DND-41 (cell line): ENCODE results near the gene CD1D.
"Not testable (repeated sequence)": the region's sequence is repeated elsewhere in the genome, so short reads cannot be mapped to it uniquely, and the experiment has no call there.

Experiments
- ATAC-seq: fragments of 200-7000 bp; cut with Tn5 transposase; 3 replicates; pipeline ENCODE4 v1.9.1; 2021; ENCODE audit warnings: low read depth; ENCODE audit not compliant: insufficient read depth
- DNase-seq: peaks from one replicate; pipeline ENCODE4 v3.0.0-alpha.2; 2020
- H2AFZ ChIP-seq: 2 replicates; pipeline ENCODE4 v1.6.0; 2012; ENCODE audit warnings: low read depth, low read length
- H3K27ac ChIP-seq: 2 replicates; pipeline ENCODE4 v1.5.1; 2012; ENCODE audit warnings: low read length, inconsistent platforms
- H3K27me3 ChIP-seq: fragments of 200-600 bp; sonication (generic); 2 replicates; pipeline ENCODE4 v1.6.0; 2012; ENCODE audit warnings: low read length, mild to moderate bottlenecking, inconsistent platforms; ENCODE audit not compliant: insufficient read depth, poor library complexity
- H3K36me3 ChIP-seq: 2 replicates; pipeline ENCODE4 v1.5.1; 2012; ENCODE audit warnings: low read length, inconsistent platforms; ENCODE audit not compliant: insufficient read depth
- H3K4me1 ChIP-seq: 2 replicates; pipeline ENCODE4 v1.5.1; 2012; ENCODE audit warnings: mild to moderate bottlenecking, low read length; ENCODE audit not compliant: insufficient read depth
- H3K4me2 ChIP-seq: 2 replicates; pipeline ENCODE4 v1.6.0; 2012; ENCODE audit warnings: mild to moderate bottlenecking, moderate library complexity, low read length, inconsistent platforms; ENCODE audit not compliant: insufficient read depth
- H3K4me3 ChIP-seq, 2 experiments: fragments of 200-600 bp in 1 of 2; shearing (Covaris generic) in 1 of 2; 2 replicates each; pipeline ENCODE4 v1.5.1; 2012 to 2016; ENCODE audit warnings: inconsistent platforms in 2 of 2, low read length in 2 of 2, mild to moderate bottlenecking in 2 of 2, low read depth in 1 of 2, moderate library complexity in 1 of 2
- H3K79me2 ChIP-seq: 2 replicates; pipeline ENCODE4 v1.6.0; 2012; ENCODE audit warnings: low read length, inconsistent platforms; ENCODE audit not compliant: insufficient read depth
- H3K9ac ChIP-seq: 2 replicates; pipeline ENCODE4 v1.6.0; 2012; ENCODE audit warnings: low read depth, mild to moderate bottlenecking, inconsistent platforms, low read length, moderate library complexity
- H3K9me3 ChIP-seq: 2 replicates; pipeline ENCODE4 v1.5.1; 2012; ENCODE audit warnings: low read length, moderate library complexity, mild to moderate bottlenecking, inconsistent platforms; ENCODE audit not compliant: insufficient read depth, severe bottlenecking
- H4K20me1 ChIP-seq: 2 replicates; pipeline ENCODE4 v1.6.0; 2012; ENCODE audit warnings: low read length; ENCODE audit not compliant: insufficient read depth
- EZH2 ChIP-seq: IDR thresholded peaks from 3 replicates; pipeline ENCODE4 v1.6.1; 2012; ENCODE audit warnings: borderline replicate concordance, low read depth, mild to moderate bottlenecking, moderate library complexity, low read length, inconsistent platforms; ENCODE audit not compliant: severe bottlenecking
- TF ChIP-seq, protein P1 (sequence below): IDR thresholded peaks from 2 replicates; pipeline ENCODE4 v1.5.1; 2012; ENCODE audit warnings: borderline replicate concordance, low read length, moderate library complexity, mild to moderate bottlenecking; ENCODE audit not compliant: poor library complexity, severe bottlenecking; ENCODE audit errors: extremely low read depth

CD1D gene

DNA sequence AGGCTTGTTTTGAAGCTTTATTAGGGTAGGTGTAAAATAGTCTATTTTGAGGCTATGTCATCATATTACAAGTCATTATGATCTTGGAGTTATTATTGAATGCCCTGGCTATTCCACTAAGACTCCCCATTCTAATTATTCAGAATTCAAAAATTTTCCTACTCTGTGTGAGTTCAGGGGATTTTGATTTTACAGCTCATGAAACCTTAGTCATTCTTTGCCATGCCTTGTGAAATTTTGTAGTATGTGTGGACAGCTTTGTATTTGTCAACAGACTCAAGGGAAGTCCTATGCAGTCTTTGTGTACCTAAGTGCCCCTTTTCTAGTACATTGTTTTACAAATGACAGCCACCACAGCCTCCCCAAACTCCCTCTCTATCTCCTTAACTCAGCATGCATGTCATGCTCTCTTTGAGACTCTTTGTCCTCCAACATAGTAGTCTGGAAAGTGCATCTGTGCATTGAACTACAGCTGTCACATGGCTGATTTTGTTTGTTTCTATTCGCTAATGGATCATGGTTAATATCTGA lies 28.0 kb downstream of the CD1D start:
- peaks cover 9% of the 10 kb centered on the region for H3K9me3 ChIP-seq
- no peak for DNase-seq
- no peak overlapping the region for H3K9ac ChIP-seq
- H3K36me3 ChIP-seq: peaks cover under 1% of the 10 kb centered on the region; the same call in 1 of the 2 replicates
- H3K4me2 ChIP-seq: no peak overlapping the region
- no peak for TF ChIP-seq EZH2
- TF ChIP-seq, protein P1, sequence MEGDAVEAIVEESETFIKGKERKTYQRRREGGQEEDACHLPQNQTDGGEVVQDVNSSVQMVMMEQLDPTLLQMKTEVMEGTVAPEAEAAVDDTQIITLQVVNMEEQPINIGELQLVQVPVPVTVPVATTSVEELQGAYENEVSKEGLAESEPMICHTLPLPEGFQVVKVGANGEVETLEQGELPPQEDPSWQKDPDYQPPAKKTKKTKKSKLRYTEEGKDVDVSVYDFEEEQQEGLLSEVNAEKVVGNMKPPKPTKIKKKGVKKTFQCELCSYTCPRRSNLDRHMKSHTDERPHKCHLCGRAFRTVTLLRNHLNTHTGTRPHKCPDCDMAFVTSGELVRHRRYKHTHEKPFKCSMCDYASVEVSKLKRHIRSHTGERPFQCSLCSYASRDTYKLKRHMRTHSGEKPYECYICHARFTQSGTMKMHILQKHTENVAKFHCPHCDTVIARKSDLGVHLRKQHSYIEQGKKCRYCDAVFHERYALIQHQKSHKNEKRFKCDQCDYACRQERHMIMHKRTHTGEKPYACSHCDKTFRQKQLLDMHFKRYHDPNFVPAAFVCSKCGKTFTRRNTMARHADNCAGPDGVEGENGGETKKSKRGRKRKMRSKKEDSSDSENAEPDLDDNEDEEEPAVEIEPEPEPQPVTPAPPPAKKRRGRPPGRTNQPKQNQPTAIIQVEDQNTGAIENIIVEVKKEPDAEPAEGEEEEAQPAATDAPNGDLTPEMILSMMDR: no peak
- H3K27ac ChIP-seq: no peak overlapping the region
- peaks cover 10% of the 10 kb centered on the region for H3K79me2 ChIP-seq
- H3K4me3 ChIP-seq: no peak overlapping the region
- H3K27me3 ChIP-seq: no peaks in the 10 kb centered on the region
- no peaks in the 10 kb centered on the region for H4K20me1 ChIP-seq
- no peak overlapping the region; the same call in 1 of the 2 replicates for H2AFZ ChIP-seq
- H3K4me1 ChIP-seq: peaks cover 38% of the 10 kb centered on the region
- no peak for ATAC-seq

GRCh38 chr1:158212320-158212719 lies 31.6 kb downstream of the CD1D start:
- no peak overlapping the region for H2AFZ ChIP-seq
- H3K9me3 ChIP-seq: peaks cover 16% of the 10 kb centered on the region
- TF ChIP-seq EZH2: no peak
- TF ChIP-seq, protein P1: no peak
- peaks cover 16% of the 10 kb centered on the region; the same call in 1 of the 2 replicates for H3K4me1 ChIP-seq
- no peaks in the 10 kb centered on the region for H3K27me3 ChIP-seq
- no peaks in the 10 kb centered on the region for H3K79me2 ChIP-seq
- H3K27ac ChIP-seq: peak overlapping the region; percentile 28; the same call in 1 of the 2 replicates
- H3K4me3 ChIP-seq: no peak overlapping the region
- peaks cover 3% of the 10 kb centered on the region; the same call in 1 of the 2 replicates for H3K36me3 ChIP-seq
- ATAC-seq (no peak), DNase-seq (no peak)
- H3K4me2 ChIP-seq: no peak overlapping the region
- H3K9ac ChIP-seq: no peak overlapping the region
- H4K20me1 ChIP-seq: no peaks in the 10 kb centered on the region

DNA sequence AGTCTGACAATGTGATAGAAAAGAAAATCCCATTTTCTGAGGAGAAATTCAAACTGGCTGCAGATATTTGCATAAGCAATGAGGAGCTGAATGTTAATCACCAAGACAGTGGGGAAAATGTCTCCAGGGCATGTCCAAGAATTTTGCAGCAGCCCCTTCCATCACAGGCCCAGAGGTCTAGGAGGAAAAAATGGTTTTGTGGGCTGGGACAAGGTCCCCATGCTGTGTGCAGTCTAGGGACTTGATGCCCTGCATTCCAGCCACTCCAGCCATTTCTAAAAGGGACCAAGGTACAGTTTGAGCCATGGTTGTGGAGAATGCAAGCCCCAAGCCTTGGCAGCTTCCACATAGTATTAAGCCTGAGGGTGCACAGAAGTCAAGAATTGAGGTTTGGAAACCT lies 42.8 kb downstream of the CD1D start:
- H3K4me1 ChIP-seq, DNase-seq, H3K27me3 ChIP-seq, H3K9ac ChIP-seq, H3K27ac ChIP-seq, H3K79me2 ChIP-seq, H3K4me2 ChIP-seq, H3K4me3 ChIP-seq, H4K20me1 ChIP-seq, H3K36me3 ChIP-seq, H2AFZ ChIP-seq, ATAC-seq: not testable (repeated sequence)
- H3K9me3 ChIP-seq: peaks cover 26% of the 10 kb centered on the region

- no peak overlapping the region for H3K4me3 ChIP-seq
- H3K9ac ChIP-seq: no peak overlapping the region
- H3K27ac ChIP-seq: peak overlapping the region; percentile 3
- TF ChIP-seq, protein P1: no peak
- TF ChIP-seq EZH2: no peak
- no peaks in the 10 kb centered on the region for H3K4me1 ChIP-seq
- H3K9me3 ChIP-seq: peaks cover 24% of the 10 kb centered on the region
- no peak for ATAC-seq
- H4K20me1 ChIP-seq: no peaks in the 10 kb centered on the region
- no peaks in the 10 kb centered on the region for H3K27me3 ChIP-seq
- no peak overlapping the region for H3K4me2 ChIP-seq
- no peaks in the 10 kb centered on the region for H3K36me3 ChIP-seq
- no peak overlapping the region for H2AFZ ChIP-seq
- H3K79me2 ChIP-seq: no peaks in the 10 kb centered on the region
- no peak for DNase-seq
Measured at GRCh38 chr1:158227904-158228623, 47.4 kb downstream of the CD1D start.
